ENCODE results near the gene PSMA5.

DNA sequence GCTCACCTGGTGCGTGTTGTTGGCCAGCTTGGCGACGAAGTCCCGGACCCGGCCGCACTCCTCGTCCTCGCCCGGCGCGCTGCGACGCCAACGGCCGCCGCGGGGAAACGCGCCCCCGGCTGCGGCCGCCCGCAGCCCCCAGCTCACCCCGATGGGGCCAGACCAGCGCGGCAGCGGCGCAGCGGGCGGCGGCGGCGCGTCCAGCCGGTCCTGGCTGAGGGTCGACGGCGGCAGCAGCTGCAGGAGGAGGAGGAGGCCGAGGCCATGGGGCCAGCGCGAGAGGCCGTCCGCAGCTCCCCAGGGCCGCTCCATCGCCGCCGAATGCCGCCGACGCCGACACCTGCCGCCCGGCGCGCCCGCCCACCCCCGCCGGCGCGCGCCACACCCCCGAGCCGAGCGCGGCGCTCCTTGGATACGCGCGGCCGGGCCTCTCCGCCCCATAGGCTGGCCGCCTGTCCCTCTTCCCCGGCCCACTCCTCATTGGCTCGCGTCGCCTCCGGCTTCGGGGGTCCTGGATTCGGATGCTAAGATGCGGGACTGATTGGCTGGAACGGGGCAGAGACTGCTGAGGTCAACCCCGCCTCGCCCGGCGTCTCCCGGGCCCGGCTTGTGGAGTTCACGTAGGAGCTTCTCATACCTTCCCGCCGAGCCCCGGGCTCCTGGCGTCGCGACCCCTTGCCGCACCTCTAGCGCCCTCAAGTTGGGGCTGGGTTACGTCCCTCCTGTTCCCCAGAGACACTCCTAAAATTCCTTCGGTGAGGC lies 28.5 kb downstream of the PSMA5 start, which contains the start of gene SORT1:
- TF ChIP-seq TAF1 (IDR thresholded peaks at IDR 0.05; ENCODE audit: low read depth, low read length) (no peak), POLR2A (IDR thresholded peaks at IDR 0.05; ENCODE audit: low read depth, low read length) (no peak), POLR2AphosphoS5 (IDR thresholded peaks at IDR 0.05; ENCODE audit: low read depth, low read length) (no peak)

All from GM12891 (cell line).